Thyroid gland (tissue), 4 donors: ENCODE data around the gene MAP7D1. TPM values are rescaled to one million over a fixed set of nuclear protein-coding genes. Genes with fewer than 3 reads are reported as not detected.
"Not testable (repeated sequence)": the region's sequence is repeated elsewhere in the genome, so short reads cannot be mapped to it uniquely, and the experiment has no call there.

ENCODE experiments used
- DNase-seq, 2 donors: peaks; one replicate each; pipeline ENCODE4 v3.0.0-alpha.2; 2019
- H3K27ac ChIP-seq, 3 donors: fragments of 200-600 bp; sonication (generic); 1 replicate in 2 of 3; 2 replicates in 1 of 3; pipeline ENCODE4 v1.5.1; 2016 to 2019; ENCODE audit warnings: mild to moderate bottlenecking in 1 of 3, moderate library complexity in 1 of 3
- H3K27me3 ChIP-seq: fragments of 200-600 bp; sonication (generic); one replicate; pipeline ENCODE4 v1.5.1; 2019
- H3K36me3 ChIP-seq, 2 donors: fragments of 200-600 bp; sonication (generic); one replicate each; pipeline ENCODE4 v1.5.1; 2016 to 2019
- H3K4me1 ChIP-seq, 2 donors: fragments of 200-600 bp; sonication (generic); one replicate each; pipeline ENCODE4 v1.5.1; 2017 to 2019
- H3K4me3 ChIP-seq, 3 donors: fragments of 200-600 bp; sonication (generic); replicated peaks in 1 of 3; 1 replicate in 2 of 3; 2 replicates in 1 of 3; pipeline ENCODE4 v1.5.1; 2016; ENCODE audit warnings: mild to moderate bottlenecking in 1 of 3
- H3K9me3 ChIP-seq: fragments of 200-600 bp; sonication (generic); one replicate; pipeline ENCODE4 v1.5.1; 2017
- CTCF ChIP-seq, 6 experiments: fragments of 200-600 bp in 3 of 6; fragments of 450-650 bp in 3 of 6; sonication (generic) in 3 of 6; IDR thresholded peaks; one replicate each; pipeline ENCODE4 v1.5.1; 2016 to 2019; ENCODE audit warnings: antibody characterized with exemption in 6 of 6, mild to moderate bottlenecking in 2 of 6, inconsistent platforms in 1 of 6, moderate library complexity in 1 of 6
- POLR2A ChIP-seq, 2 donors: fragments of 450-650 bp; IDR thresholded peaks; one replicate each; pipeline ENCODE4 v1.6.1; 2017; ENCODE audit warnings: antibody characterized with exemption in 2 of 2, mild to moderate bottlenecking in 2 of 2, moderate library complexity in 1 of 2
- WGBS, 2 donors: methylation state at CpG; one replicate each; pipeline ENCODE4 v1.1.5; 2017; 5-methylcytosine and 5-hydroxymethylcytosine counted together
- intact Hi-C: fragments of 100-400 bp; cut with DNase I; formaldehyde crosslinking; loops from one replicate; pipeline ENCODE4 v1.15.1; 2023
- total RNA-seq, 4 donors: library from RNA; depleted of rRNA; stranded (reverse); fragments of >200 nt; gene quantifications; one replicate each; pipeline ENCODE4 v1.2.3, GENCODE V29; 2016

Gene MAP7D1
- total RNA-seq, 4 donors from 2014 or later, result 63.6 to 75.0 (median 68.7) TPM

- no peak for DNase-seq
- intact Hi-C loops, result no loop called here
- no peak overlapping the region for H3K4me3 ChIP-seq
- H3K27me3 ChIP-seq, result no peaks in the 10 kb centered on the region
- no peaks in the 10 kb centered on the region for H3K36me3 ChIP-seq
- no peaks in the 10 kb centered on the region for H3K9me3 ChIP-seq
- peaks cover 0 to 6% of the 10 kb centered on the region in 2 donors for H3K4me1 ChIP-seq
- 79 to 85% methylated on average over 2 of the region's 2 CpGs for WGBS, 2 donors
- H3K27ac ChIP-seq, result no peak overlapping the region
- TF ChIP-seq CTCF (IDR thresholded peaks at IDR 0.05), result no peak
- no peak for TF ChIP-seq POLR2A (IDR thresholded peaks at IDR 0.05)
These were observed 56.8 kb downstream of the MAP7D1 start for GRCh38 chr1:36212782-36213181.

DNA sequence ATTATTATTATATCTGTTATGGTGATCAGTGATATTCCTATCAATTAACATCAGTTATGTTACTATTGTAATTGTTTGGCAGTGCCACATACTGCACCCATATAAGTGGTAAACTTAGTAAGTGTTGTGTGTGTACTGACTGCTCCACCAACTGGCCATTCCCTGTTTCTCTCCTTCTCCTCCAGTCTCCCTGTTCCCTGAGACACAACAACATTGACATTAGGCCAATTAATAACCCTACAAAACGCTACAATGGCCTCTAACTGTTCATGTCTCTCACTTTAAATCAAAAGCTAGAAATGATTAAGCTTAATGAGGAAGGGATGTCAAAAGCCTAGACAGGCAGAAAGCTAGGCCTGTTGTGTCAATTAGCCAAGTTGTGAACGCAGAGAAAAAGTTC is 61.7 kb downstream of the MAP7D1 start:
- Histone ChIP-seq H3K27ac (no peak overlapping the region), H3K4me1 (peaks cover 0 to under 1% of the 10 kb centered on the region in 2 donors), H3K36me3 (no peaks in the 10 kb centered on the region), H3K27me3 (no peaks in the 10 kb centered on the region), H3K4me3 (no peak overlapping the region), H3K9me3 (no peaks in the 10 kb centered on the region)
- WGBS, 2 donors, result 51 to 61% methylated on average over 2 of the region's 2 CpGs
- no peak for DNase-seq
- peak in 3 of 6 experiments; percentile 5 to 26 (median 23) for TF ChIP-seq CTCF (IDR thresholded peaks at IDR 0.05)
- no peak for TF ChIP-seq POLR2A (IDR thresholded peaks at IDR 0.05)
- intact Hi-C loops, result no loop called here

- H3K27ac ChIP-seq, H3K27me3 ChIP-seq, H3K9me3 ChIP-seq, H3K36me3 ChIP-seq, DNase-seq, H3K4me3 ChIP-seq: not testable (repeated sequence)
- peaks cover 23 to 24% of the 10 kb centered on the region in 2 donors for H3K4me1 ChIP-seq
- intact Hi-C loops, result loop anchor here (10.0 kb wide), 1 partner anchor 53 kb away; no protein-coding TSS in a partner anchor
- 97 to 98% methylated on average over 7 of the region's 7 CpGs for WGBS, 2 donors
These were observed 65.9 kb downstream of the MAP7D1 start for GRCh38 chr1:36221901-36222300.

GRCh38 chr1:36222481-36223380 is 66.8 kb downstream of the MAP7D1 start:
- 84 to 85% methylated on average over 33 of the region's 33 CpGs for WGBS, 2 donors
- intact Hi-C loops, result loop anchor here (10.0 kb wide), 1 partner anchor 52 kb away; no protein-coding TSS in a partner anchor
- H3K9me3 ChIP-seq, result no peaks in the 10 kb centered on the region
- peaks cover 23 to 24% of the 10 kb centered on the region in 2 donors for H3K4me1 ChIP-seq
- no peaks in the 10 kb centered on the region for H3K27me3 ChIP-seq
- peak overlapping the region; percentile 83 to 96 (median 95) for H3K27ac ChIP-seq
- no peak for DNase-seq
- H3K4me3 ChIP-seq, result peak overlapping the region in 1 of 3 donors; percentile 41
- no peaks in the 10 kb centered on the region for H3K36me3 ChIP-seq
- TF ChIP-seq CTCF (IDR thresholded peaks at IDR 0.05), result no peak

GRCh38 chr1:36223381-36223995 is 67.5 kb downstream of the MAP7D1 start:
- TF ChIP-seq CTCF (IDR thresholded peaks at IDR 0.05), result no peak
- TF ChIP-seq POLR2A (IDR thresholded peaks at IDR 0.05), result no peak
- Histone ChIP-seq H3K9me3 (no peaks in the 10 kb centered on the region), H3K4me3 (peak overlapping the region; percentile 32 to 62 (median 41)), H3K4me1 (peaks cover 23 to 24% of the 10 kb centered on the region in 2 donors), H3K27ac (peak overlapping the region; percentile 83 to 96 (median 95)), H3K27me3 (no peaks in the 10 kb centered on the region), H3K36me3 (peaks cover 0 to 2% of the 10 kb centered on the region in 2 donors)
- intact Hi-C loops, result loop anchor here (10.0 kb wide), 1 partner anchor 51 kb away; no protein-coding TSS in a partner anchor
- WGBS, 2 donors, result 3 to 5% methylated on average over 16 of the region's 16 CpGs
- DNase-seq, result no peak
